H9 (cell line): ENCODE data around the gene NEURL1. TPM values are rescaled to one million over a fixed set of nuclear protein-coding genes. Genes with fewer than 3 reads are reported as not detected.

Experiments used
- DNase-seq: peaks from one replicate; pipeline ENCODE4 v3.0.0-alpha.2; 2017
- H2AFZ ChIP-seq: one replicate; pipeline ENCODE4 v1.6.1; 2013; ENCODE audit warnings: mild to moderate bottlenecking, low read length, control low read depth, moderate library complexity
- H2AK5ac ChIP-seq: 2 replicates; pipeline ENCODE4 v1.6.1; 2013; ENCODE audit warnings: low read length, control low read depth, mixed read lengths; ENCODE audit not compliant: insufficient read length
- H2BK120ac ChIP-seq: one replicate; pipeline ENCODE4 v1.6.1; 2013; ENCODE audit warnings: low read depth, mild to moderate bottlenecking, low read length, control low read depth, inconsistent platforms; ENCODE audit not compliant: poor library complexity, severe bottlenecking
- H2BK12ac ChIP-seq: 2 replicates; pipeline ENCODE4 v1.6.1; 2013; ENCODE audit warnings: low read length, control low read depth, mixed read lengths, low read depth; ENCODE audit not compliant: insufficient read length
- H2BK15ac ChIP-seq: 2 replicates; pipeline ENCODE4 v1.6.1; 2013; ENCODE audit warnings: low read depth, low read length, control low read depth
- H2BK20ac ChIP-seq: one replicate; pipeline ENCODE4 v1.6.1; 2013; ENCODE audit warnings: low read depth, mild to moderate bottlenecking, low read length, control low read depth, inconsistent platforms; ENCODE audit not compliant: poor library complexity, severe bottlenecking
- H2BK5ac ChIP-seq: 2 replicates; pipeline ENCODE4 v1.6.1; 2013; ENCODE audit warnings: low read length, control low read depth, mixed read lengths; ENCODE audit not compliant: insufficient read length
- H3K14ac ChIP-seq: 2 replicates; pipeline ENCODE4 v1.6.1; 2013; ENCODE audit warnings: low read length, control low read depth; ENCODE audit not compliant: insufficient read depth
- H3K18ac ChIP-seq: 2 replicates; pipeline ENCODE4 v1.6.1; 2013; ENCODE audit warnings: low read depth, mild to moderate bottlenecking, mixed read lengths, low read length, control low read depth; ENCODE audit not compliant: insufficient read length
- H3K23ac ChIP-seq: 2 replicates; pipeline ENCODE4 v1.6.1; 2013; ENCODE audit warnings: low read length, control low read depth, mixed read lengths, low read depth; ENCODE audit not compliant: insufficient read length
- H3K23me2 ChIP-seq: 2 replicates; pipeline ENCODE4 v1.6.1; 2013; ENCODE audit warnings: low read depth, mild to moderate bottlenecking, mixed read lengths, low read length, control low read depth; ENCODE audit not compliant: insufficient read length, poor library complexity, severe bottlenecking
- H3K27ac ChIP-seq: 2 replicates; pipeline ENCODE4 v1.5.1; 2013; ENCODE audit warnings: low read length, control low read depth, mixed read lengths, low read depth; ENCODE audit not compliant: insufficient read length
- H3K27me3 ChIP-seq: 2 replicates; pipeline ENCODE4 v1.6.1; 2013; ENCODE audit warnings: low read length, control low read depth, inconsistent platforms; ENCODE audit not compliant: insufficient read depth
- H3K4ac ChIP-seq: 2 replicates; pipeline ENCODE4 v1.6.1; 2013; ENCODE audit warnings: low read depth, mild to moderate bottlenecking, control low read depth, inconsistent platforms, low read length, moderate library complexity
- H3K4me1 ChIP-seq: 2 replicates; pipeline ENCODE4 v1.6.1; 2013; ENCODE audit warnings: low read length, control low read depth, inconsistent platforms; ENCODE audit not compliant: insufficient read depth
- H3K4me2 ChIP-seq: 2 replicates; pipeline ENCODE4 v1.6.1; 2013; ENCODE audit warnings: low read length, control low read depth, mixed read lengths; ENCODE audit not compliant: insufficient read length, insufficient read depth
- H3K56ac ChIP-seq: 2 replicates; pipeline ENCODE4 v1.6.1; 2013; ENCODE audit warnings: low read depth, mild to moderate bottlenecking, mixed read lengths, low read length, control low read depth; ENCODE audit not compliant: insufficient read length
- H3K79me1 ChIP-seq: 2 replicates; pipeline ENCODE4 v1.6.1; 2013; ENCODE audit warnings: low read depth, mild to moderate bottlenecking, moderate library complexity, low read length, control low read depth, inconsistent platforms; ENCODE audit not compliant: insufficient read depth, poor library complexity, severe bottlenecking
- H3K79me2 ChIP-seq: 2 replicates; pipeline ENCODE4 v1.6.1; 2013; ENCODE audit warnings: low read length, control low read depth, inconsistent platforms; ENCODE audit not compliant: insufficient read depth
- H3K9ac ChIP-seq: 2 replicates; pipeline ENCODE4 v1.6.1; 2013; ENCODE audit warnings: low read length, control low read depth, mixed read lengths; ENCODE audit not compliant: insufficient read length; ENCODE audit errors: extremely low read depth
- H3K9me3 ChIP-seq: one replicate; pipeline ENCODE4 v1.6.1; 2013; ENCODE audit warnings: low read depth, low read length, inconsistent platforms; ENCODE audit not compliant: control insufficient read depth
- H3T11ph ChIP-seq: one replicate; pipeline ENCODE4 v1.6.1; 2013; ENCODE audit warnings: mild to moderate bottlenecking, low read length, control low read depth, inconsistent platforms
- H4K20me1 ChIP-seq: one replicate; pipeline ENCODE4 v1.6.1; 2013; ENCODE audit not compliant: control insufficient read depth, insufficient read length, insufficient read depth
- H4K5ac ChIP-seq: 2 replicates; pipeline ENCODE4 v1.6.1; 2013; ENCODE audit warnings: low read depth, mild to moderate bottlenecking, mixed read lengths, low read length, control low read depth; ENCODE audit not compliant: insufficient read length
- H4K8ac ChIP-seq: replicated peaks from 2 replicates; pipeline ENCODE4 v1.6.1; 2013; ENCODE audit warnings: low read length, control low read depth, mixed read lengths, low read depth; ENCODE audit not compliant: insufficient read length
- H4K91ac ChIP-seq: 2 replicates; pipeline ENCODE4 v1.6.1; 2013; ENCODE audit warnings: low read depth, mild to moderate bottlenecking, moderate library complexity, mixed read lengths, low read length, control low read depth; ENCODE audit not compliant: insufficient read length
- H3K27ac Mint-ChIP-seq, 3 experiments: 2 replicates in 2 of 3; 3 replicates in 1 of 3; pipeline ENCODE4 v1.8.0; 2020 to 2021; ENCODE audit warnings: mixed read lengths in 3 of 3, mild to moderate bottlenecking in 1 of 3, moderate library complexity in 1 of 3
- H3K27me3 Mint-ChIP-seq: 2 replicates; pipeline ENCODE4 v1.8.0; 2021; ENCODE audit warnings: low read depth, mild to moderate bottlenecking, moderate library complexity, mixed read lengths
- H3K36me3 Mint-ChIP-seq, 3 experiments: 2 replicates in 2 of 3; 3 replicates in 1 of 3; pipeline ENCODE4 v1.8.0; 2020 to 2021; ENCODE audit warnings: low read depth in 3 of 3, mixed read lengths in 3 of 3; ENCODE audit not compliant: insufficient read depth in 1 of 3
- H3K4me1 Mint-ChIP-seq, 2 experiments: 2 replicates each; pipeline ENCODE4 v1.8.0; 2020; ENCODE audit warnings: mixed read lengths in 2 of 2
- H3K4me3 Mint-ChIP-seq, 2 experiments: 2 replicates in 1 of 2; 3 replicates in 1 of 2; pipeline ENCODE4 v1.8.0; 2020 to 2021; ENCODE audit warnings: mild to moderate bottlenecking in 2 of 2, mixed read lengths in 2 of 2, moderate library complexity in 1 of 2
- H3K9me3 Mint-ChIP-seq, 2 experiments: 2 replicates in 1 of 2; 3 replicates in 1 of 2; pipeline ENCODE4 v1.8.0; 2020; ENCODE audit warnings: mild to moderate bottlenecking in 2 of 2, mixed read lengths in 2 of 2, moderate library complexity in 1 of 2
- WGBS: extraction: QIAGEN DNeasy Blood & Tissue Kit; methylation state at CpG from one replicate; pipeline ENCODE4 v1.1.7; 2013; ENCODE audit warnings: missing lambda C conversion rate, low lambda C conversion rate, mixed read lengths; ENCODE audit not compliant: insufficient read length; ENCODE audit errors: extremely low coverage; 5-methylcytosine and 5-hydroxymethylcytosine counted together
- total RNA-seq: library from RNA; stranded (reverse); gene quantifications from 2 replicates; pipeline ENCODE4 v1.2.1, GENCODE V29; 2021
- TF ChIP-seq, protein P1 (sequence below): fragments of 200-600 bp; sonication (generic); conservative IDR thresholded peaks from 3 replicates; pipeline ENCODE4 v1.8.0; 2021; ENCODE audit warnings: antibody characterized with exemption, mild to moderate bottlenecking

Gene NEURL1
- total RNA-seq, 1 experiment from 2014 or later: 1.2 TPM

DNA sequence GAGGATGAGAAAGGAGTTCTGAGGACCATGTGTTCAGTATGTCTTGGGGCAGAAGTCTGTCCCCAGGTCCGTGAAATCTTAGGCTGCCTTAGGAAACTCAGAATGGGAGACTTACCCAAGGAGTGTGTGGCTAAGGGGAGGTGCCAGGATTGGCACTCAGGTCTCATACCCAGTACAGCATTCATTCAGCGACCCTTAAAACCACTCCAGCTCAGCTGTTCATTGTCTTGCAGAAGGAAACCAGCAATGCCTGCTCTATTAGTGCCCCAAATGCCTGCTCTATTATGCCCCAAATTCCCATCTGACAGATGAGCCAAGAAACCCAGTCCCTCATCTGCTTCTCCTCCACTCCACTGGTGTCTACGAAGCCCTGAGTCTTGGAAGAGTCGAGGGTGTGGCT lies 147.8 kb downstream of the NEURL1 start:
- Mint-ChIP-seq H3K27ac (no peak overlapping the region; a peak in 1 of 7 replicates), H3K36me3 (peaks cover 0 to 5% (median 3%) of the 10 kb centered on the region in 3 experiments; a peak in 5 of 7 replicates), H3K9me3 (no peaks in the 10 kb centered on the region), H3K27me3 (no peaks in the 10 kb centered on the region; the same call in 1 of the 2 replicates), H3K4me1 (peaks cover 46 to 50% of the 10 kb centered on the region in 2 experiments), H3K4me3 (no peak overlapping the region)
- no peak overlapping the region for H3K4me2 ChIP-seq
- no peak overlapping the region for H3K9ac ChIP-seq
- H2BK20ac ChIP-seq: no peak overlapping the region
- H2BK12ac ChIP-seq: no peak overlapping the region
- H3K9me3 ChIP-seq: no peaks in the 10 kb centered on the region
- no peak overlapping the region for H3K18ac ChIP-seq
- no peak overlapping the region for H4K5ac ChIP-seq
- no peak overlapping the region for H3T11ph ChIP-seq
- H3K79me1 ChIP-seq: no peaks in the 10 kb centered on the region
- H2AFZ ChIP-seq: no peak overlapping the region
- no peak overlapping the region for H4K8ac ChIP-seq
- peaks cover 17% of the 10 kb centered on the region; the same call in 1 of the 2 replicates for H3K4me1 ChIP-seq
- DNase-seq: no peak
- no peaks in the 10 kb centered on the region for H4K20me1 ChIP-seq
- H3K79me2 ChIP-seq: no peaks in the 10 kb centered on the region
- TF ChIP-seq, protein P1, sequence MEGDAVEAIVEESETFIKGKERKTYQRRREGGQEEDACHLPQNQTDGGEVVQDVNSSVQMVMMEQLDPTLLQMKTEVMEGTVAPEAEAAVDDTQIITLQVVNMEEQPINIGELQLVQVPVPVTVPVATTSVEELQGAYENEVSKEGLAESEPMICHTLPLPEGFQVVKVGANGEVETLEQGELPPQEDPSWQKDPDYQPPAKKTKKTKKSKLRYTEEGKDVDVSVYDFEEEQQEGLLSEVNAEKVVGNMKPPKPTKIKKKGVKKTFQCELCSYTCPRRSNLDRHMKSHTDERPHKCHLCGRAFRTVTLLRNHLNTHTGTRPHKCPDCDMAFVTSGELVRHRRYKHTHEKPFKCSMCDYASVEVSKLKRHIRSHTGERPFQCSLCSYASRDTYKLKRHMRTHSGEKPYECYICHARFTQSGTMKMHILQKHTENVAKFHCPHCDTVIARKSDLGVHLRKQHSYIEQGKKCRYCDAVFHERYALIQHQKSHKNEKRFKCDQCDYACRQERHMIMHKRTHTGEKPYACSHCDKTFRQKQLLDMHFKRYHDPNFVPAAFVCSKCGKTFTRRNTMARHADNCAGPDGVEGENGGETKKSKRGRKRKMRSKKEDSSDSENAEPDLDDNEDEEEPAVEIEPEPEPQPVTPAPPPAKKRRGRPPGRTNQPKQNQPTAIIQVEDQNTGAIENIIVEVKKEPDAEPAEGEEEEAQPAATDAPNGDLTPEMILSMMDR: no peak
- no peak overlapping the region for H3K56ac ChIP-seq
- no peak overlapping the region for H3K27ac ChIP-seq
- H4K91ac ChIP-seq: no peak overlapping the region
- no CpG with 5 or more reads among the region's 4 CpGs for WGBS
- H3K4ac ChIP-seq: no peak overlapping the region
- H2BK5ac ChIP-seq: no peak overlapping the region
- H3K23ac ChIP-seq: no peak overlapping the region
- no peak overlapping the region for H2BK120ac ChIP-seq
- no peak overlapping the region; the same call in 1 of the 2 replicates for H3K14ac ChIP-seq
- no peaks in the 10 kb centered on the region for H3K27me3 ChIP-seq
- H2AK5ac ChIP-seq: no peak overlapping the region
- no peaks in the 10 kb centered on the region for H3K23me2 ChIP-seq
- no peak overlapping the region for H2BK15ac ChIP-seq

Other genes with a start within 250 kb of the NEURL1 start
- gene RPEL1, start 247.8 kb upstream of the NEURL1 start, total RNA-seq: 0.13 TPM in 1 of 2 replicates, not detected in the other
- 14.0 and 14.3 TPM in 2 replicates for gene INA, start 216.6 kb upstream of the NEURL1 start, total RNA-seq
- gene PCGF6, start 142.6 kb upstream of the NEURL1 start, total RNA-seq: 23.5 and 24.4 TPM in 2 replicates
- 8.3 and 8.5 TPM in 2 replicates for gene TAF5, start 125.7 kb upstream of the NEURL1 start, total RNA-seq
- gene ATP5MK, start 97.2 kb upstream of the NEURL1 start, total RNA-seq: 335 and 338 TPM in 2 replicates
- gene PDCD11, start 97.1 kb upstream of the NEURL1 start, total RNA-seq: 86.3 and 99.5 TPM in 2 replicates
- gene CALHM2, start 41.3 kb upstream of the NEURL1 start, total RNA-seq: not detected in 2 replicates
- gene CALHM1, start 34.8 kb upstream of the NEURL1 start, total RNA-seq: 0.07 and 0.13 TPM in 2 replicates
- not detected in 2 replicates for gene CALHM3, start 14.5 kb upstream of the NEURL1 start, total RNA-seq